GM12878 (cell line): ENCODE results near the gene HEXIM2. TPM values are rescaled to one million over a fixed set of nuclear protein-coding genes. Genes with fewer than 3 reads are reported as not detected.

Source experiments
- BCLAF1 ChIP-seq: fragments of 450-650 bp; IDR thresholded peaks from 2 replicates; pipeline ENCODE4 v1.6.1; 2017; ENCODE audit warnings: antibody characterized with exemption, mild to moderate bottlenecking, moderate library complexity
- E2F8 ChIP-seq: fragments of 450-650 bp; IDR thresholded peaks from 2 replicates; pipeline ENCODE4 v1.6.1; 2018; ENCODE audit warnings: mild to moderate bottlenecking, low read depth, moderate library complexity; ENCODE audit not compliant: partially characterized antibody
- EGR1 ChIP-seq, 2 experiments: IDR thresholded peaks; 1 replicate in 1 of 2; 2 replicates in 1 of 2; pipeline ENCODE4 v1.6.1; 2011 to 2012; ENCODE audit warnings: low read depth in 2 of 2, low read length in 2 of 2, borderline replicate concordance in 1 of 2, mild to moderate bottlenecking in 1 of 2, moderate library complexity in 1 of 2
- EZH2 ChIP-seq: IDR thresholded peaks from 2 replicates; pipeline ENCODE4 v1.6.1; 2012; ENCODE audit warnings: low read depth, mild to moderate bottlenecking, control low read depth, inconsistent platforms, low read length, borderline replicate concordance; ENCODE audit not compliant: control insufficient read depth
- FOXM1 ChIP-seq: IDR thresholded peaks from 2 replicates; pipeline ENCODE4 v1.6.1; 2012; ENCODE audit warnings: low read depth, mild to moderate bottlenecking, inconsistent platforms, low read length, moderate library complexity
- GABPA ChIP-seq: IDR thresholded peaks from 2 replicates; pipeline ENCODE4 v1.6.1; 2014; ENCODE audit warnings: antibody characterized with exemption, low read depth, mild to moderate bottlenecking, inconsistent platforms
- NRF1 ChIP-seq: conservative IDR thresholded peaks from 2 replicates; pipeline ENCODE4 v1.6.1; 2011; ENCODE audit warnings: mild to moderate bottlenecking, low read depth, low read length, improper control_type of control experiment
- PKNOX1 ChIP-seq: fragments of 450-650 bp; IDR thresholded peaks from 2 replicates; pipeline ENCODE4 v1.6.1; 2016; ENCODE audit warnings: mild to moderate bottlenecking
- SMC3 ChIP-seq: IDR thresholded peaks from 2 replicates; pipeline ENCODE4 v1.6.1; 2011; ENCODE audit warnings: low read length, improper control_type of control experiment, borderline replicate concordance
- polyA plus RNA-seq, 11 experiments: library from polyadenylated mRNA; depleted of rRNA in 4 of 11; unstranded in 6 of 11; stranded (reverse) in 5 of 11; fragments of >200 nt; fragmentation: Nextera tagmentation in 4 of 11; fragmentation: Illumina TruSeq in 1 of 11; extraction: Ambion mirVana in 4 of 11; extraction: Trizol in 1 of 11; gene quantifications; 1 replicate in 1 of 11; 2 replicates in 10 of 11; pipeline versions ENCODE4 v1.2.1 to v1.2.3, GENCODE V29; 2011 to 2016; ENCODE audit warnings: inconsistent platforms in 2 of 11, missing spikeins in 2 of 11, low read depth in 1 of 11
- total RNA-seq, 4 experiments: library from RNA; depleted of rRNA in 3 of 4; stranded (reverse); fragments of >200 nt in 3 of 4; fragmentation: Illumina TruSeq in 1 of 4; extraction: Trizol in 1 of 4; gene quantifications; 2 replicates each; pipeline versions ENCODE4 v1.2.1 to v1.2.3, GENCODE V29; 2013 to 2021
- TF ChIP-seq, protein P1 (sequence below): fragments of 450-650 bp; IDR thresholded peaks from 2 replicates; pipeline ENCODE4 v1.6.1; 2017; ENCODE audit warnings: mild to moderate bottlenecking, moderate library complexity
- TF ChIP-seq, protein P2 (sequence below): fragments of 450-650 bp; IDR thresholded peaks from 2 replicates; pipeline ENCODE4 v1.6.1; 2017; ENCODE audit warnings: mild to moderate bottlenecking, low read depth, inconsistent platforms; ENCODE audit not compliant: poor library complexity, severe bottlenecking
- TF ChIP-seq, protein P3 (sequence below): IDR thresholded peaks from 2 replicates; pipeline ENCODE4 v1.6.1; 2011; ENCODE audit warnings: mild to moderate bottlenecking, low read depth, low read length, moderate library complexity; ENCODE audit not compliant: insufficient replicate concordance

The HEXIM2 gene
- total and polyA plus RNA-seq, 10 of the 15 experiments (the other 5 are each of a cell fraction or from before 2014, with no cell fraction given): 0.10 to 10.3 (median 6.4) TPM

DNA sequence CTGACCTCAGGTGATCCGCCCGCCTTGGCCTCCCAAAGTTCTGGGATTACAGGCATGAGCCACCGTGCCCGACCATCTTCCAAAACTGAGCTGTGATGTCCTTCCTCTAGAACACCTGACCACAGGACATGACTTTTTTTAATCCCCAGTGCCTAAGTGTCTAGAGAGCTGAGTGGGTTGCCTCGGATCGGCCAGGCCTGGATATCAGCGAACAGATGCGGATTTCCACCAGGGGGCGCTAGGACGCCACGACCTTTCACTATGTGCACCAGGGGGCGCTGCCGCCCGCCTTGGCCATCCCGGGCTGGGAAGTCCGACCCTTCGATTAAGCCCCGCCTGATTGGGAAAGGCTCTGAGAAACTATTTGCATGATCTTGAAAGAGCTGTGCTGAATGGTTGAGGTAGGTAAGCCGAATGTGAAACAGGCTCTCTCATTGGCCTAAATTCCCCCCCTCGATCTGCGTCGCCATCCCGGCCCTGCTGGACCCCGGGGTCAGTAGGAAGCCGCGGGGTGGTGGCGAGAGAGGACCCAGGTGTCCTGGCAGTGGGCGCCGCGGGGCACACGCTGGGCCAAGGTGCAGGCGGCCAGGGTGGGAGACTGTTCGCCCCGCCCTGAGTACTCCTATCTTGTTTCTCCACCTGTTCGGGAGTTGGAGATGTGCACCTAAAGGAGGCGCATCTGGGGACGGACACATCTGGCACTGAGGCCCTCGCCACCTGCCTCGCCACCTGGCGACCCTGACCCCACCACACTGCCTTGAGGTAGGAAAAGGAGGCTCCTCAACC, 26.3 kb upstream of the HEXIM2 start, which contains the start of gene ACBD4 (continued):
- TF ChIP-seq BCLAF1 (no peak), NRF1 (no peak), E2F8 (no peak), EGR1 (IDR thresholded peaks at IDR 0.05; ENCODE audit: borderline replicate concordance in 1 of 2, low read depth in 2 of 2, low read length in 2 of 2) (peak in 1 of 2 experiments; percentile 35; a peak in 1 of 3 replicates), FOXM1 (peak; percentile 84), PKNOX1 (no peak), SMC3 (peak; percentile 99), GABPA (no peak), EZH2 (no peak)
- TF ChIP-seq, protein P1, sequence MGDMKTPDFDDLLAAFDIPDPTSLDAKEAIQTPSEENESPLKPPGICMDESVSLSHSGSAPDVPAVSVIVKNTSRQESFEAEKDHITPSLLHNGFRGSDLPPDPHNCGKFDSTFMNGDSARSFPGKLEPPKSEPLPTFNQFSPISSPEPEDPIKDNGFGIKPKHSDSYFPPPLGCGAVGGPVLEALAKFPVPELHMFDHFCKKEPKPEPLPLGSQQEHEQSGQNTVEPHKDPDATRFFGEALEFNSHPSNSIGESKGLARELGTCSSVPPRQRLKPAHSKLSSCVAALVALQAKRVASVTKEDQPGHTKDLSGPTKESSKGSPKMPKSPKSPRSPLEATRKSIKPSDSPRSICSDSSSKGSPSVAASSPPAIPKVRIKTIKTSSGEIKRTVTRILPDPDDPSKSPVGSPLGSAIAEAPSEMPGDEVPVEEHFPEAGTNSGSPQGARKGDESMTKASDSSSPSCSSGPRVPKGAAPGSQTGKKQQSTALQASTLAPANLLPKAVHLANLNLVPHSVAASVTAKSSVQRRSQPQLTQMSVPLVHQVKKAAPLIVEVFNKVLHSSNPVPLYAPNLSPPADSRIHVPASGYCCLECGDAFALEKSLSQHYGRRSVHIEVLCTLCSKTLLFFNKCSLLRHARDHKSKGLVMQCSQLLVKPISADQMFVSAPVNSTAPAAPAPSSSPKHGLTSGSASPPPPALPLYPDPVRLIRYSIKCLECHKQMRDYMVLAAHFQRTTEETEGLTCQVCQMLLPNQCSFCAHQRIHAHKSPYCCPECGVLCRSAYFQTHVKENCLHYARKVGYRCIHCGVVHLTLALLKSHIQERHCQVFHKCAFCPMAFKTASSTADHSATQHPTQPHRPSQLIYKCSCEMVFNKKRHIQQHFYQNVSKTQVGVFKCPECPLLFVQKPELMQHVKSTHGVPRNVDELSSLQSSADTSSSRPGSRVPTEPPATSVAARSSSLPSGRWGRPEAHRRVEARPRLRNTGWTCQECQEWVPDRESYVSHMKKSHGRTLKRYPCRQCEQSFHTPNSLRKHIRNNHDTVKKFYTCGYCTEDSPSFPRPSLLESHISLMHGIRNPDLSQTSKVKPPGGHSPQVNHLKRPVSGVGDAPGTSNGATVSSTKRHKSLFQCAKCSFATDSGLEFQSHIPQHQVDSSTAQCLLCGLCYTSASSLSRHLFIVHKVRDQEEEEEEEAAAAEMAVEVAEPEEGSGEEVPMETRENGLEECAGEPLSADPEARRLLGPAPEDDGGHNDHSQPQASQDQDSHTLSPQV: peak; percentile 98
- TF ChIP-seq, protein P2, sequence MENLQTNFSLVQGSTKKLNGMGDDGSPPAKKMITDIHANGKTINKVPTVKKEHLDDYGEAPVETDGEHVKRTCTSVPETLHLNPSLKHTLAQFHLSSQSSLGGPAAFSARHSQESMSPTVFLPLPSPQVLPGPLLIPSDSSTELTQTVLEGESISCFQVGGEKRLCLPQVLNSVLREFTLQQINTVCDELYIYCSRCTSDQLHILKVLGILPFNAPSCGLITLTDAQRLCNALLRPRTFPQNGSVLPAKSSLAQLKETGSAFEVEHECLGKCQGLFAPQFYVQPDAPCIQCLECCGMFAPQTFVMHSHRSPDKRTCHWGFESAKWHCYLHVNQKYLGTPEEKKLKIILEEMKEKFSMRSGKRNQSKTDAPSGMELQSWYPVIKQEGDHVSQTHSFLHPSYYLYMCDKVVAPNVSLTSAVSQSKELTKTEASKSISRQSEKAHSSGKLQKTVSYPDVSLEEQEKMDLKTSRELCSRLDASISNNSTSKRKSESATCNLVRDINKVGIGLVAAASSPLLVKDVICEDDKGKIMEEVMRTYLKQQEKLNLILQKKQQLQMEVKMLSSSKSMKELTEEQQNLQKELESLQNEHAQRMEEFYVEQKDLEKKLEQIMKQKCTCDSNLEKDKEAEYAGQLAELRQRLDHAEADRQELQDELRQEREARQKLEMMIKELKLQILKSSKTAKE: peak; percentile 76
- TF ChIP-seq, protein P3, sequence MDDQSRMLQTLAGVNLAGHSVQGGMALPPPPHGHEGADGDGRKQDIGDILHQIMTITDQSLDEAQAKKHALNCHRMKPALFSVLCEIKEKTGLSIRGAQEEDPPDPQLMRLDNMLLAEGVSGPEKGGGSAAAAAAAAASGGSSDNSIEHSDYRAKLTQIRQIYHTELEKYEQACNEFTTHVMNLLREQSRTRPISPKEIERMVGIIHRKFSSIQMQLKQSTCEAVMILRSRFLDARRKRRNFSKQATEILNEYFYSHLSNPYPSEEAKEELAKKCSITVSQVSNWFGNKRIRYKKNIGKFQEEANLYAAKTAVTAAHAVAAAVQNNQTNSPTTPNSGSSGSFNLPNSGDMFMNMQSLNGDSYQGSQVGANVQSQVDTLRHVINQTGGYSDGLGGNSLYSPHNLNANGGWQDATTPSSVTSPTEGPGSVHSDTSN: peak; percentile 18
